ENCODE measurements around the gene ASF1A. TPM values are rescaled to one million over a fixed set of nuclear protein-coding genes. Genes with fewer than 3 reads are reported as not detected.
A peak's percentile ranks its signal among the peaks of the same experiment; 100 is the strongest.

The ASF1A gene
- total and polyA plus RNA-seq, 9 of the 15 experiments (the other 6 are each of a cell fraction or from before 2014, with no cell fraction given), result 31.5 to 45.3 (median 34.8) TPM

DNA sequence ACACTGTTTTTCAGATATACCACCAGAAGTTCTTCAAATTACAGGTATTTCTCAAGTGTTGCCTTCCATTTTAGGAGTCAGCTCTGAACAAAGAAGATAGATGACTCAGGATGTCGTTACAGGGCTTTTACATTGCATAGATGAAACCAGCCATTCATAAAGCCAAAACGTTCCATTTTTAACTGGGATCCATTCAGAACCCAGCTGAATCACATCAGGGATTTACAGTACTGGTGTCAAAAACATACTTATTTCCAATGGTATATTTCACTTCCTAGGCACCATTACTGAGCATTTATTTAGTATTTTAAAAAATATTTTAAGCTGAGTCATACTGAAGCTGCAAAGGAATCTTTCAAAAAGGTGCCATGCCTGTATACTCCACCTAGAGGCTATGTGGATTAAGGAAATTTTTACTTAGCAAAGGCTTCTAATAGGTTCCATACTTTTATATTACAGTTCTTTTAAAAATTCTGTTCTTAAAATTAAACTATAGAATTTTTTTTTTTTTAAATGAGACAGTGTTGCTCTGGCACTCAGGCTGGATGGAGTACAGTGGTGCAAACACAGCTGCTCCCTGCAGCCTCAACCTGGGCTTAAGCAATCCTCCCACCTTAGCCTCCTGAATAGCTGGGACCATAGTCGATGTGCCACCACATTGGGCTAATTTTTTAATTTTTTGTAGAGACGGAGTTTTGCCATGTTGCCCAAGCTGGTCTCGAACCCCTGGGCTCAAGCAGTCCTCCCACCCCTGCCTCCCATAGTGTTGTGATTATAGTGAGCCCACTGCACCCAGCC is 2.6 kb downstream of the ASF1A start (continued):
- TF ChIP-seq FOXA3 (CRISPR knock-in tag; conservative IDR thresholded peaks at IDR 0.05 in 1 of 2, IDR thresholded peaks at IDR 0.05 in 1 of 2) (no peak), LARP7 (IDR thresholded peaks at IDR 0.05) (no peak), MAFK (IDR thresholded peaks at IDR 0.05; ENCODE audit: low read length) (peak; percentile 87), L3MBTL2 (IDR thresholded peaks at IDR 0.05) (peak; percentile 27), E2F3 (CRISPR knock-in tag; IDR thresholded peaks at IDR 0.05) (no peak), YBX1 (IDR thresholded peaks at IDR 0.05) (no peak), ZNF717 (CRISPR knock-in tag; IDR thresholded peaks at IDR 0.05) (no peak), ZBTB17 (CRISPR knock-in tag; IDR thresholded peaks at IDR 0.05) (0 out of 2 replicates have a peak, but pooled peaks have one; percentile 3), TOE1 (IDR thresholded peaks at IDR 0.05; ENCODE audit: borderline replicate concordance) (no peak; the same call in 1 of the 2 replicates), TOE1 (CRISPR knock-in tag; IDR thresholded peaks at IDR 0.05; ENCODE audit: borderline replicate concordance, low read depth) (no peak), TCFL5 (CRISPR knock-in tag; conservative IDR thresholded peaks at IDR 0.05) (no peak), SPI1 (IDR thresholded peaks at IDR 0.05; ENCODE audit: borderline replicate concordance, low read depth, low read length) (no peak), NFATC3 (IDR thresholded peaks at IDR 0.05) (no peak; the same call in 1 of the 2 replicates), NFYB (IDR thresholded peaks at IDR 0.05; ENCODE audit: extremely low read depth, insufficient read length) (no peak), LEF1 (IDR thresholded peaks at IDR 0.05) (peak; percentile 56; the same call in 1 of the 2 replicates), ETV1 (tag; conservative IDR thresholded peaks at IDR 0.05; ENCODE audit: low read depth) (no peak)
- TF ChIP-seq, protein P1, sequence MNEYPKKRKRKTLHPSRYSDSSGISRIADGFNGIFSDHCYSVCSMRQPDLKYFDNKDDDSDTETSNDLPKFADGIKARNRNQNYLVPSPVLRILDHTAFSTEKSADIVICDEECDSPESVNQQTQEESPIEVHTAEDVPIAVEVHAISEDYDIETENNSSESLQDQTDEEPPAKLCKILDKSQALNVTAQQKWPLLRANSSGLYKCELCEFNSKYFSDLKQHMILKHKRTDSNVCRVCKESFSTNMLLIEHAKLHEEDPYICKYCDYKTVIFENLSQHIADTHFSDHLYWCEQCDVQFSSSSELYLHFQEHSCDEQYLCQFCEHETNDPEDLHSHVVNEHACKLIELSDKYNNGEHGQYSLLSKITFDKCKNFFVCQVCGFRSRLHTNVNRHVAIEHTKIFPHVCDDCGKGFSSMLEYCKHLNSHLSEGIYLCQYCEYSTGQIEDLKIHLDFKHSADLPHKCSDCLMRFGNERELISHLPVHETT (CRISPR knock-in tag; conservative IDR thresholded peaks at IDR 0.05 in 1 of 2, IDR thresholded peaks at IDR 0.05 in 1 of 2), result peak in 1 of 2 experiments; percentile 79; a peak in 2 of 4 replicates
- TF ChIP-seq, protein P2, sequence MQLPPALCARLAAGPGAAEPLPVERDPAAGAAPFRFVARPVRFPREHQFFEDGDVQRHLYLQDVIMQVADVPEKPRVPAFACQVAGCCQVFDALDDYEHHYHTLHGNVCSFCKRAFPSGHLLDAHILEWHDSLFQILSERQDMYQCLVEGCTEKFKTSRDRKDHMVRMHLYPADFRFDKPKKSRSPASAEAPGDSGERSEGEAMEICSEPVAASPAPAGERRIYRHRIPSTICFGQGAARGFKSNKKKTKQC (CRISPR knock-in tag; IDR thresholded peaks at IDR 0.05), result no peak
- TF ChIP-seq, protein P3, sequence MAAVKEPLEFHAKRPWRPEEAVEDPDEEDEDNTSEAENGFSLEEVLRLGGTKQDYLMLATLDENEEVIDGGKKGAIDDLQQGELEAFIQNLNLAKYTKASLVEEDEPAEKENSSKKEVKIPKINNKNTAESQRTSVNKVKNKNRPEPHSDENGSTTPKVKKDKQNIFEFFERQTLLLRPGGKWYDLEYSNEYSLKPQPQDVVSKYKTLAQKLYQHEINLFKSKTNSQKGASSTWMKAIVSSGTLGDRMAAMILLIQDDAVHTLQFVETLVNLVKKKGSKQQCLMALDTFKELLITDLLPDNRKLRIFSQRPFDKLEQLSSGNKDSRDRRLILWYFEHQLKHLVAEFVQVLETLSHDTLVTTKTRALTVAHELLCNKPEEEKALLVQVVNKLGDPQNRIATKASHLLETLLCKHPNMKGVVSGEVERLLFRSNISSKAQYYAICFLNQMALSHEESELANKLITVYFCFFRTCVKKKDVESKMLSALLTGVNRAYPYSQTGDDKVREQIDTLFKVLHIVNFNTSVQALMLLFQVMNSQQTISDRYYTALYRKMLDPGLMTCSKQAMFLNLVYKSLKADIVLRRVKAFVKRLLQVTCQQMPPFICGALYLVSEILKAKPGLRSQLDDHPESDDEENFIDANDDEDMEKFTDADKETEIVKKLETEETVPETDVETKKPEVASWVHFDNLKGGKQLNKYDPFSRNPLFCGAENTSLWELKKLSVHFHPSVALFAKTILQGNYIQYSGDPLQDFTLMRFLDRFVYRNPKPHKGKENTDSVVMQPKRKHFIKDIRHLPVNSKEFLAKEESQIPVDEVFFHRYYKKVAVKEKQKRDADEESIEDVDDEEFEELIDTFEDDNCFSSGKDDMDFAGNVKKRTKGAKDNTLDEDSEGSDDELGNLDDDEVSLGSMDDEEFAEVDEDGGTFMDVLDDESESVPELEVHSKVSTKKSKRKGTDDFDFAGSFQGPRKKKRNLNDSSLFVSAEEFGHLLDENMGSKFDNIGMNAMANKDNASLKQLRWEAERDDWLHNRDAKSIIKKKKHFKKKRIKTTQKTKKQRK (IDR thresholded peaks at IDR 0.05; ENCODE audit: borderline replicate concordance, low read depth, low read length), result no peak
- TF ChIP-seq, protein P4, sequence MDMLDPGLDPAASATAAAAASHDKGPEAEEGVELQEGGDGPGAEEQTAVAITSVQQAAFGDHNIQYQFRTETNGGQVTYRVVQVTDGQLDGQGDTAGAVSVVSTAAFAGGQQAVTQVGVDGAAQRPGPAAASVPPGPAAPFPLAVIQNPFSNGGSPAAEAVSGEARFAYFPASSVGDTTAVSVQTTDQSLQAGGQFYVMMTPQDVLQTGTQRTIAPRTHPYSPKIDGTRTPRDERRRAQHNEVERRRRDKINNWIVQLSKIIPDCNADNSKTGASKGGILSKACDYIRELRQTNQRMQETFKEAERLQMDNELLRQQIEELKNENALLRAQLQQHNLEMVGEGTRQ (CRISPR knock-in tag; IDR thresholded peaks at IDR 0.05), result no peak
